Measurements from ENCODE around the gene EBF3. TPM values are rescaled to one million over a fixed set of nuclear protein-coding genes. Genes with fewer than 3 reads are reported as not detected.

EBF3 gene
- polyA plus RNA-seq, 2 donors, result 0.57 to 0.58 TPM

- Histone ChIP-seq H3K27ac (ENCODE audit: low read depth in 2 of 2, low read length in 1 of 2) (no peak overlapping the region), H3K27me3 (ENCODE audit: control insufficient read depth in 1 of 2, insufficient read depth in 2 of 2, low read length in 2 of 2) (no peaks in the 10 kb centered on the region), H3K4me3 (ENCODE audit: low read depth in 1 of 2, low read length in 2 of 2) (no peak overlapping the region), H3K9me3 (ENCODE audit: control insufficient read depth in 2 of 2, insufficient read depth in 1 of 2, low read depth in 1 of 2, low read length in 1 of 2) (peaks cover 3 to 8% of the 10 kb centered on the region in 2 donors), H3K4me1 (ENCODE audit: control insufficient read depth in 2 of 2, insufficient read depth in 2 of 2, low read length in 1 of 2) (no peaks in the 10 kb centered on the region), H3K36me3 (ENCODE audit: control insufficient read depth in 2 of 2, insufficient read depth in 2 of 2, low read length in 1 of 2) (no peaks in the 10 kb centered on the region)
- WGBS, 2 donors, result 83 to 87% methylated on average over 8 of the region's 8 CpGs
Observed at GRCh38 chr10:129816656-129817045, 147.4 kb downstream of the EBF3 start.

- no peak overlapping the region for H3K4me3 ChIP-seq (ENCODE audit: low read depth in 1 of 2, low read length in 2 of 2)
- WGBS, 2 donors, result 80 to 86% methylated on average over 17 of the region's 17 CpGs
- no peaks in the 10 kb centered on the region for H3K27me3 ChIP-seq (ENCODE audit: control insufficient read depth in 1 of 2, insufficient read depth in 2 of 2, low read length in 2 of 2)
- no peaks in the 10 kb centered on the region for H3K36me3 ChIP-seq (ENCODE audit: control insufficient read depth in 2 of 2, insufficient read depth in 2 of 2, low read length in 1 of 2)
- H3K9me3 ChIP-seq (ENCODE audit: control insufficient read depth in 2 of 2, insufficient read depth in 1 of 2, low read depth in 1 of 2, low read length in 1 of 2), result peaks cover 6 to 8% of the 10 kb centered on the region in 2 donors
- no peak overlapping the region for H3K27ac ChIP-seq (ENCODE audit: low read depth in 2 of 2, low read length in 1 of 2)
- H3K4me1 ChIP-seq (ENCODE audit: control insufficient read depth in 2 of 2, insufficient read depth in 2 of 2, low read length in 1 of 2), result no peaks in the 10 kb centered on the region
Observed at GRCh38 chr10:129815898-129816655, 148.0 kb downstream of the EBF3 start.

- Histone ChIP-seq H3K27me3 (ENCODE audit: control insufficient read depth in 1 of 2, insufficient read depth in 2 of 2, low read length in 2 of 2) (no peaks in the 10 kb centered on the region), H3K27ac (ENCODE audit: low read depth in 2 of 2, low read length in 1 of 2) (no peak overlapping the region), H3K4me3 (ENCODE audit: low read depth in 1 of 2, low read length in 2 of 2) (no peak overlapping the region), H3K9me3 (ENCODE audit: control insufficient read depth in 2 of 2, insufficient read depth in 1 of 2, low read depth in 1 of 2, low read length in 1 of 2) (peaks cover 6 to 8% of the 10 kb centered on the region in 2 donors), H3K36me3 (ENCODE audit: control insufficient read depth in 2 of 2, insufficient read depth in 2 of 2, low read length in 1 of 2) (no peaks in the 10 kb centered on the region), H3K4me1 (ENCODE audit: control insufficient read depth in 2 of 2, insufficient read depth in 2 of 2, low read length in 1 of 2) (no peaks in the 10 kb centered on the region)
- 51 to 58% methylated on average over 12 of the region's 12 CpGs for WGBS, 2 donors
Observed at GRCh38 chr10:129814681-129815646, 149.1 kb downstream of the EBF3 start.

- 66 to 75% methylated on average over 7 of the region's 7 CpGs for WGBS, 2 donors
- Histone ChIP-seq H3K27ac (ENCODE audit: low read depth in 2 of 2, low read length in 1 of 2) (no peak overlapping the region), H3K4me1 (ENCODE audit: control insufficient read depth in 2 of 2, insufficient read depth in 2 of 2, low read length in 1 of 2) (no peaks in the 10 kb centered on the region), H3K27me3 (ENCODE audit: control insufficient read depth in 1 of 2, insufficient read depth in 2 of 2, low read length in 2 of 2) (no peaks in the 10 kb centered on the region), H3K9me3 (ENCODE audit: control insufficient read depth in 2 of 2, insufficient read depth in 1 of 2, low read depth in 1 of 2, low read length in 1 of 2) (peaks cover 6 to 13% of the 10 kb centered on the region in 2 donors), H3K4me3 (ENCODE audit: low read depth in 1 of 2, low read length in 2 of 2) (no peak overlapping the region), H3K36me3 (ENCODE audit: control insufficient read depth in 2 of 2, insufficient read depth in 2 of 2, low read length in 1 of 2) (no peaks in the 10 kb centered on the region)
Observed at GRCh38 chr10:129812398-129812797, 151.7 kb downstream of the EBF3 start.

GRCh38 chr10:129811208-129811607 is 152.9 kb downstream of the EBF3 start:
- no peaks in the 10 kb centered on the region for H3K4me1 ChIP-seq (ENCODE audit: control insufficient read depth in 2 of 2, insufficient read depth in 2 of 2, low read length in 1 of 2)
- peaks cover 6 to 15% of the 10 kb centered on the region in 2 donors for H3K9me3 ChIP-seq (ENCODE audit: control insufficient read depth in 2 of 2, insufficient read depth in 1 of 2, low read depth in 1 of 2, low read length in 1 of 2)
- H3K36me3 ChIP-seq (ENCODE audit: control insufficient read depth in 2 of 2, insufficient read depth in 2 of 2, low read length in 1 of 2), result no peaks in the 10 kb centered on the region
- 83 to 87% methylated on average over 9 of the region's 9 CpGs for WGBS, 2 donors
- no peak overlapping the region for H3K4me3 ChIP-seq (ENCODE audit: low read depth in 1 of 2, low read length in 2 of 2)
- H3K27me3 ChIP-seq (ENCODE audit: control insufficient read depth in 1 of 2, insufficient read depth in 2 of 2, low read length in 2 of 2), result no peaks in the 10 kb centered on the region
- H3K27ac ChIP-seq (ENCODE audit: low read depth in 2 of 2, low read length in 1 of 2), result no peak overlapping the region

- H3K9me3 ChIP-seq (ENCODE audit: control insufficient read depth in 2 of 2, insufficient read depth in 1 of 2, low read depth in 1 of 2, low read length in 1 of 2), result peaks cover 7 to 17% of the 10 kb centered on the region in 2 donors
- H3K27ac ChIP-seq (ENCODE audit: low read depth in 2 of 2, low read length in 1 of 2), result no peak overlapping the region
- H3K4me1 ChIP-seq (ENCODE audit: control insufficient read depth in 2 of 2, insufficient read depth in 2 of 2, low read length in 1 of 2), result no peaks in the 10 kb centered on the region
- H3K27me3 ChIP-seq (ENCODE audit: control insufficient read depth in 1 of 2, insufficient read depth in 2 of 2, low read length in 2 of 2), result no peaks in the 10 kb centered on the region
- H3K36me3 ChIP-seq (ENCODE audit: control insufficient read depth in 2 of 2, insufficient read depth in 2 of 2, low read length in 1 of 2), result no peaks in the 10 kb centered on the region
- 89 to 90% methylated on average over 13 of the region's 13 CpGs for WGBS, 2 donors
- H3K4me3 ChIP-seq (ENCODE audit: low read depth in 1 of 2, low read length in 2 of 2), result no peak overlapping the region
Observed at GRCh38 chr10:129809841-129810240, 154.2 kb downstream of the EBF3 start.

- Histone ChIP-seq H3K27me3 (ENCODE audit: control insufficient read depth in 1 of 2, insufficient read depth in 2 of 2, low read length in 2 of 2) (no peaks in the 10 kb centered on the region), H3K36me3 (ENCODE audit: control insufficient read depth in 2 of 2, insufficient read depth in 2 of 2, low read length in 1 of 2) (no peaks in the 10 kb centered on the region), H3K9me3 (ENCODE audit: control insufficient read depth in 2 of 2, insufficient read depth in 1 of 2, low read depth in 1 of 2, low read length in 1 of 2) (peaks cover 7 to 17% of the 10 kb centered on the region in 2 donors), H3K4me3 (ENCODE audit: low read depth in 1 of 2, low read length in 2 of 2) (no peak overlapping the region), H3K27ac (ENCODE audit: low read depth in 2 of 2, low read length in 1 of 2) (no peak overlapping the region), H3K4me1 (ENCODE audit: control insufficient read depth in 2 of 2, insufficient read depth in 2 of 2, low read length in 1 of 2) (no peaks in the 10 kb centered on the region)
- WGBS, 2 donors, result 82 to 86% methylated on average over 9 of the region's 9 CpGs
Observed at GRCh38 chr10:129809431-129809830, 154.6 kb downstream of the EBF3 start.

- H3K27ac ChIP-seq (ENCODE audit: low read depth in 2 of 2, low read length in 1 of 2), result no peak overlapping the region
- H3K27me3 ChIP-seq (ENCODE audit: control insufficient read depth in 1 of 2, insufficient read depth in 2 of 2, low read length in 2 of 2), result no peaks in the 10 kb centered on the region
- no peak overlapping the region for H3K4me3 ChIP-seq (ENCODE audit: low read depth in 1 of 2, low read length in 2 of 2)
- 81% methylated on average over 26 of the region's 26 CpGs for WGBS, 2 donors
- H3K36me3 ChIP-seq (ENCODE audit: control insufficient read depth in 2 of 2, insufficient read depth in 2 of 2, low read length in 1 of 2), result no peaks in the 10 kb centered on the region
- H3K9me3 ChIP-seq (ENCODE audit: control insufficient read depth in 2 of 2, insufficient read depth in 1 of 2, low read depth in 1 of 2, low read length in 1 of 2), result peaks cover 7 to 14% of the 10 kb centered on the region in 2 donors
- H3K4me1 ChIP-seq (ENCODE audit: control insufficient read depth in 2 of 2, insufficient read depth in 2 of 2, low read length in 1 of 2), result no peaks in the 10 kb centered on the region
Observed at GRCh38 chr10:129808092-129808983, 155.7 kb downstream of the EBF3 start.

GRCh38 chr10:129807211-129807610 is 156.9 kb downstream of the EBF3 start:
- Histone ChIP-seq H3K36me3 (ENCODE audit: control insufficient read depth in 2 of 2, insufficient read depth in 2 of 2, low read length in 1 of 2) (no peaks in the 10 kb centered on the region), H3K4me3 (ENCODE audit: low read depth in 1 of 2, low read length in 2 of 2) (no peak overlapping the region), H3K4me1 (ENCODE audit: control insufficient read depth in 2 of 2, insufficient read depth in 2 of 2, low read length in 1 of 2) (no peaks in the 10 kb centered on the region), H3K27me3 (ENCODE audit: control insufficient read depth in 1 of 2, insufficient read depth in 2 of 2, low read length in 2 of 2) (no peaks in the 10 kb centered on the region), H3K9me3 (ENCODE audit: control insufficient read depth in 2 of 2, insufficient read depth in 1 of 2, low read depth in 1 of 2, low read length in 1 of 2) (peaks cover 13 to 17% of the 10 kb centered on the region in 2 donors), H3K27ac (ENCODE audit: low read depth in 2 of 2, low read length in 1 of 2) (no peak overlapping the region)
- 84 to 87% methylated on average over 7 of the region's 7 CpGs for WGBS, 2 donors
